Natural killer cell treated with Interleukin-12 subunit alpha and Interleukin-12 subunit beta and Interleukin-15 and Interleukin-18, amount 100 ng/mL, for 72 hours (primary cell): Measurements from ENCODE around the gene CHRNG. TPM values are rescaled to one million over a fixed set of nuclear protein-coding genes. Genes with fewer than 3 reads are reported as not detected.

Source experiments
- total RNA-seq, 2 donors: library from RNA; stranded (reverse); gene quantifications; one replicate each; pipeline ENCODE4 v1.2.3, GENCODE V29; 2022

The CHRNG gene
- total RNA-seq, 2 donors from 2014 or later = not detected

Other genes with a start within 250 kb of the CHRNG start
- gene ALPP, start 160.9 kb upstream of the CHRNG start, total RNA-seq = not detected
- not detected for gene ALPG, start 132.8 kb upstream of the CHRNG start, total RNA-seq
- not detected for gene ALPI, start 83.5 kb upstream of the CHRNG start, total RNA-seq
- gene ECEL1, start 51.9 kb upstream of the CHRNG start, total RNA-seq = not detected
- not detected for gene PRSS56, start 19.3 kb upstream of the CHRNG start, total RNA-seq
- not detected for gene CHRND, start 13.5 kb upstream of the CHRNG start, total RNA-seq
- 1 to 10 TPM; 3.2 to 9.4 TPM for gene TIGD1, start 10.9 kb downstream of the CHRNG start, total RNA-seq
- gene EIF4E2, start 11.0 kb downstream of the CHRNG start, total RNA-seq = 10 to 100 TPM; 65.6 to 79.2 TPM
- under 1 TPM in 1 of 2 donors, not detected in 1; 0.24 TPM for gene EFHD1, start 93.9 kb downstream of the CHRNG start, total RNA-seq
- gene GIGYF2, start 157.6 kb downstream of the CHRNG start, total RNA-seq = 100 to 1,000 TPM in 1 of 2 donors, 10 to 100 TPM in 1; 91.5 to 101 TPM
- not detected for gene KCNJ13, start 236.9 kb downstream of the CHRNG start, total RNA-seq